ENCODE measurements around the gene PES1.
A peak's percentile ranks its signal among the peaks of the same experiment; 100 is the strongest.

PES1 gene

GRCh38 chr22:30538280-30538679, 53.4 kb downstream of the PES1 start:
- H2BK12ac ChIP-seq (ENCODE audit: low read length), result no peak overlapping the region
- no peak overlapping the region for H3K23ac ChIP-seq (ENCODE audit: low read depth, low read length, poor library complexity)
- H3K4me3 ChIP-seq (ENCODE audit: low read length in 2 of 2), result no peak overlapping the region
- peaks cover 2% of the 10 kb centered on the region for H3K79me1 ChIP-seq (ENCODE audit: low read depth, low read length)
- peaks cover 0 to 3% of the 10 kb centered on the region in 2 donors for H3K9me3 ChIP-seq (replicated peaks in 1 of 2; ENCODE audit: control insufficient read depth in 2 of 2, insufficient read depth in 1 of 2, low read depth in 1 of 2, low read length in 2 of 2)
- no peak overlapping the region for H3K4me2 ChIP-seq (ENCODE audit: insufficient read depth, low read length, poor library complexity, severe bottlenecking)
- no peak overlapping the region for H2AFZ ChIP-seq (ENCODE audit: low read length)
- peaks cover 6 to 12% of the 10 kb centered on the region in 2 donors for H3K4me1 ChIP-seq (ENCODE audit: control insufficient read depth in 2 of 2, insufficient read depth in 1 of 2, low read depth in 1 of 2, low read length in 2 of 2)
- no peak for DNase-seq (ENCODE audit: low spot score)
- H2BK120ac ChIP-seq (ENCODE audit: low read depth, low read length), result no peak overlapping the region
- no peak overlapping the region for H3K14ac ChIP-seq (ENCODE audit: low read length)
- H2BK15ac ChIP-seq (ENCODE audit: low read length), result no peak overlapping the region
- no peak overlapping the region for H4K8ac ChIP-seq (ENCODE audit: low read depth, low read length)
- no peak overlapping the region for H4K91ac ChIP-seq (ENCODE audit: low read depth, low read length, poor library complexity)
- WGBS, 2 donors (ENCODE audit: extremely low coverage in 2 of 2, insufficient read length in 2 of 2, insufficient replicate concordance in 1 of 2), result no CpG with 5 or more reads among the region's 6 CpGs
- no peaks in the 10 kb centered on the region for H3K36me3 ChIP-seq (replicated peaks in 1 of 2; ENCODE audit: control insufficient read depth in 2 of 2, insufficient read depth in 2 of 2, low read length in 2 of 2)
- H2AK5ac ChIP-seq (ENCODE audit: low read depth, low read length), result no peak overlapping the region
- no peak overlapping the region for H2BK5ac ChIP-seq (ENCODE audit: low read length)
- H3K27ac ChIP-seq (replicated peaks; ENCODE audit: low read length), result no peak overlapping the region
- no peak overlapping the region for H3K9ac ChIP-seq (ENCODE audit: low read depth, low read length, poor library complexity)
- no peaks in the 10 kb centered on the region for H3K27me3 ChIP-seq (ENCODE audit: control insufficient read depth in 3 of 3, insufficient read depth in 3 of 3, low read depth in 1 of 3, low read length in 3 of 3)
- H3K4ac ChIP-seq (ENCODE audit: low read length), result no peak overlapping the region
- no peak overlapping the region for H3K18ac ChIP-seq (ENCODE audit: low read length)

GRCh38 chr22:30537083-30537731, 54.5 kb downstream of the PES1 start:
- Histone ChIP-seq H3K9ac (ENCODE audit: low read depth, low read length, poor library complexity) (no peak overlapping the region), H3K36me3 (replicated peaks in 1 of 2; ENCODE audit: control insufficient read depth in 2 of 2, insufficient read depth in 2 of 2, low read length in 2 of 2) (peaks cover 0 to 2% of the 10 kb centered on the region in 2 donors), H3K23ac (ENCODE audit: low read depth, low read length, poor library complexity) (no peak overlapping the region), H2AFZ (ENCODE audit: low read length) (no peak overlapping the region), H3K4ac (ENCODE audit: low read length) (no peak overlapping the region), H3K79me1 (ENCODE audit: low read depth, low read length) (peaks cover 5% of the 10 kb centered on the region), H2BK15ac (ENCODE audit: low read length) (no peak overlapping the region), H2BK12ac (ENCODE audit: low read length) (no peak overlapping the region), H2AK5ac (ENCODE audit: low read depth, low read length) (no peak overlapping the region), H3K4me2 (ENCODE audit: insufficient read depth, low read length, poor library complexity, severe bottlenecking) (no peak overlapping the region), H2BK120ac (ENCODE audit: low read depth, low read length) (no peak overlapping the region), H3K4me3 (ENCODE audit: low read length in 2 of 2) (no peak overlapping the region), H2BK5ac (ENCODE audit: low read length) (no peak overlapping the region), H3K9me3 (replicated peaks in 1 of 2; ENCODE audit: control insufficient read depth in 2 of 2, insufficient read depth in 1 of 2, low read depth in 1 of 2, low read length in 2 of 2) (no peaks in the 10 kb centered on the region), H3K4me1 (ENCODE audit: control insufficient read depth in 2 of 2, insufficient read depth in 1 of 2, low read depth in 1 of 2, low read length in 2 of 2) (peaks cover 0 to 6% of the 10 kb centered on the region in 2 donors), H4K91ac (ENCODE audit: low read depth, low read length, poor library complexity) (no peak overlapping the region), H4K8ac (ENCODE audit: low read depth, low read length) (no peak overlapping the region), H3K18ac (ENCODE audit: low read length) (no peak overlapping the region), H3K14ac (ENCODE audit: low read length) (no peak overlapping the region), H3K27ac (replicated peaks; ENCODE audit: low read length) (no peak overlapping the region), H3K27me3 (ENCODE audit: control insufficient read depth in 3 of 3, insufficient read depth in 3 of 3, low read depth in 1 of 3, low read length in 3 of 3) (no peaks in the 10 kb centered on the region)
- WGBS, 2 donors (ENCODE audit: extremely low coverage in 2 of 2, insufficient read length in 2 of 2, insufficient replicate concordance in 1 of 2), result no CpG with 5 or more reads among the region's 9 CpGs
- DNase-seq (ENCODE audit: low spot score), result no peak

- Histone ChIP-seq H3K9ac (ENCODE audit: low read depth, low read length, poor library complexity) (no peak overlapping the region), H3K36me3 (replicated peaks in 1 of 2; ENCODE audit: control insufficient read depth in 2 of 2, insufficient read depth in 2 of 2, low read length in 2 of 2) (peaks cover 0 to 2% of the 10 kb centered on the region in 2 donors), H3K27me3 (ENCODE audit: control insufficient read depth in 3 of 3, insufficient read depth in 3 of 3, low read depth in 1 of 3, low read length in 3 of 3) (no peaks in the 10 kb centered on the region), H3K14ac (ENCODE audit: low read length) (no peak overlapping the region), H2BK15ac (ENCODE audit: low read length) (no peak overlapping the region), H4K8ac (ENCODE audit: low read depth, low read length) (no peak overlapping the region), H3K4me3 (ENCODE audit: low read length in 2 of 2) (no peak overlapping the region), H3K27ac (replicated peaks; ENCODE audit: low read length) (no peak overlapping the region), H3K4me1 (ENCODE audit: control insufficient read depth in 2 of 2, insufficient read depth in 1 of 2, low read depth in 1 of 2, low read length in 2 of 2) (peaks cover 0 to 6% of the 10 kb centered on the region in 2 donors), H2AFZ (ENCODE audit: low read length) (no peak overlapping the region), H3K9me3 (replicated peaks in 1 of 2; ENCODE audit: control insufficient read depth in 2 of 2, insufficient read depth in 1 of 2, low read depth in 1 of 2, low read length in 2 of 2) (no peaks in the 10 kb centered on the region), H3K23ac (ENCODE audit: low read depth, low read length, poor library complexity) (no peak overlapping the region), H2BK5ac (ENCODE audit: low read length) (no peak overlapping the region), H2BK12ac (ENCODE audit: low read length) (no peak overlapping the region), H3K4ac (ENCODE audit: low read length) (no peak overlapping the region), H3K79me1 (ENCODE audit: low read depth, low read length) (peaks cover 5% of the 10 kb centered on the region), H3K4me2 (ENCODE audit: insufficient read depth, low read length, poor library complexity, severe bottlenecking) (no peak overlapping the region), H4K91ac (ENCODE audit: low read depth, low read length, poor library complexity) (no peak overlapping the region), H2AK5ac (ENCODE audit: low read depth, low read length) (peak overlapping the region; percentile 25), H3K18ac (ENCODE audit: low read length) (no peak overlapping the region), H2BK120ac (ENCODE audit: low read depth, low read length) (no peak overlapping the region)
- no CpG with 5 or more reads among the region's 4 CpGs for WGBS, 2 donors (ENCODE audit: extremely low coverage in 2 of 2, insufficient read length in 2 of 2, insufficient replicate concordance in 1 of 2)
- no peak for DNase-seq (ENCODE audit: low spot score)
Observed at GRCh38 chr22:30535182-30535581, 56.5 kb downstream of the PES1 start.

GRCh38 chr22:30531651-30532608, 59.8 kb downstream of the PES1 start:
- no peak overlapping the region for H3K27ac ChIP-seq (replicated peaks; ENCODE audit: low read length)
- no peak overlapping the region for H3K14ac ChIP-seq (ENCODE audit: low read length)
- peak overlapping the region; percentile 20 for H2AK5ac ChIP-seq (ENCODE audit: low read depth, low read length)
- no peak overlapping the region for H4K91ac ChIP-seq (ENCODE audit: low read depth, low read length, poor library complexity)
- no peaks in the 10 kb centered on the region for H3K27me3 ChIP-seq (ENCODE audit: control insufficient read depth in 3 of 3, insufficient read depth in 3 of 3, low read depth in 1 of 3, low read length in 3 of 3)
- H3K23ac ChIP-seq (ENCODE audit: low read depth, low read length, poor library complexity), result peak overlapping the region; percentile 80
- H2AFZ ChIP-seq (ENCODE audit: low read length), result no peak overlapping the region
- H3K79me1 ChIP-seq (ENCODE audit: low read depth, low read length), result peaks cover 3% of the 10 kb centered on the region
- H3K4me2 ChIP-seq (ENCODE audit: insufficient read depth, low read length, poor library complexity, severe bottlenecking), result peak overlapping the region; percentile 11
- H3K18ac ChIP-seq (ENCODE audit: low read length), result peak overlapping the region; percentile 38
- H3K9me3 ChIP-seq (replicated peaks in 1 of 2; ENCODE audit: control insufficient read depth in 2 of 2, insufficient read depth in 1 of 2, low read depth in 1 of 2, low read length in 2 of 2), result no peaks in the 10 kb centered on the region
- H3K4me3 ChIP-seq (ENCODE audit: low read length in 2 of 2), result no peak overlapping the region
- H2BK5ac ChIP-seq (ENCODE audit: low read length), result peak overlapping the region; percentile 75
- peaks cover 0 to 6% of the 10 kb centered on the region in 2 donors for H3K4me1 ChIP-seq (ENCODE audit: control insufficient read depth in 2 of 2, insufficient read depth in 1 of 2, low read depth in 1 of 2, low read length in 2 of 2)
- peaks cover 0 to 2% of the 10 kb centered on the region in 2 donors for H3K36me3 ChIP-seq (replicated peaks in 1 of 2; ENCODE audit: control insufficient read depth in 2 of 2, insufficient read depth in 2 of 2, low read length in 2 of 2)
- peak overlapping the region; percentile 82 for H4K8ac ChIP-seq (ENCODE audit: low read depth, low read length)
- no peak overlapping the region for H3K4ac ChIP-seq (ENCODE audit: low read length)
- no peak for DNase-seq (ENCODE audit: low spot score)
- no peak overlapping the region for H2BK12ac ChIP-seq (ENCODE audit: low read length)
- no CpG with 5 or more reads among the region's 17 CpGs for WGBS, 2 donors (ENCODE audit: extremely low coverage in 2 of 2, insufficient read length in 2 of 2, insufficient replicate concordance in 1 of 2)
- peak overlapping the region; percentile 49 for H2BK15ac ChIP-seq (ENCODE audit: low read length)
- peak overlapping the region; percentile 44 for H3K9ac ChIP-seq (ENCODE audit: low read depth, low read length, poor library complexity)
- H2BK120ac ChIP-seq (ENCODE audit: low read depth, low read length), result no peak overlapping the region
